IMR-90 (cell line): ENCODE data around the gene KMT5C. TPM values are rescaled to one million over a fixed set of nuclear protein-coding genes. Genes with fewer than 3 reads are reported as not detected.

Source experiments
- ATAC-seq: fragments of 200-7000 bp; cut with Tn5 transposase; 2 replicates; pipeline ENCODE4 v1.9.1; 2020; ENCODE audit warnings: low read depth, mild to moderate bottlenecking, moderate library complexity
- BruUV-seq: library from RNA; stranded (reverse); fragments of 400-500 nt; replicated peaks from 2 replicates; lab custom pipeline; 2021; lab: Mats Ljungman, UMichigan
- CTCF ChIA-PET: fragments of 300-600 bp; formaldehyde crosslinking; extraction: SDS; loops from one replicate; lab custom pipeline; 2021; ENCODE audit warnings: antibody characterized with exemption; lab: Yijun Ruan, JAX
- POLR2A ChIA-PET: fragments of 300-600 bp; sonication (Branson Sonifier 250); formaldehyde crosslinking; loops from one replicate; lab custom pipeline; 2022; ENCODE audit warnings: antibody characterized with exemption; ENCODE audit not compliant: unreplicated experiment; lab: Charles Lee
- DNase-seq: peaks from one replicate; pipeline ENCODE4 v3.0.0; 2013
- H2AFZ ChIP-seq: replicated peaks from 2 replicates; pipeline ENCODE3; 2013; ENCODE audit warnings: low read length, mild to moderate bottlenecking; ENCODE audit not compliant: poor library complexity
- H2AK5ac ChIP-seq: 2 replicates; pipeline ENCODE4 v1.6.1; 2013; ENCODE audit warnings: low read depth, low read length, inconsistent platforms
- H2AK9ac ChIP-seq: replicated peaks from 2 replicates; pipeline ENCODE3; 2013; ENCODE audit warnings: mild to moderate bottlenecking, low read depth, low read length, moderate library complexity; ENCODE audit not compliant: poor library complexity
- H2BK120ac ChIP-seq: 2 replicates; pipeline ENCODE4 v1.6.1; 2013; ENCODE audit warnings: low read depth, low read length, inconsistent platforms
- H2BK15ac ChIP-seq: 3 replicates; pipeline ENCODE4 v1.6.1; 2013; ENCODE audit warnings: low read depth, low read length, inconsistent platforms
- H2BK20ac ChIP-seq: 2 replicates; pipeline ENCODE4 v1.6.1; 2013; ENCODE audit warnings: low read depth, mild to moderate bottlenecking, inconsistent platforms, low read length, moderate library complexity
- H2BK5ac ChIP-seq: 2 replicates; pipeline ENCODE4 v1.6.1; 2013; ENCODE audit warnings: mild to moderate bottlenecking, low read depth, low read length, inconsistent platforms; ENCODE audit not compliant: poor library complexity, severe bottlenecking
- H3K14ac ChIP-seq: replicated peaks from 2 replicates; pipeline ENCODE4 v1.6.1; 2013; ENCODE audit warnings: low read depth, low read length, inconsistent platforms
- H3K18ac ChIP-seq: 2 replicates; pipeline ENCODE4 v1.6.1; 2013; ENCODE audit warnings: low read depth, low read length, control low read depth
- H3K23ac ChIP-seq: 2 replicates; pipeline ENCODE4 v1.6.1; 2013; ENCODE audit warnings: low read depth, low read length, inconsistent platforms
- H3K27ac ChIP-seq: 2 replicates; pipeline ENCODE4 v1.5.1; 2013; ENCODE audit warnings: mild to moderate bottlenecking, control low read depth, low read length; ENCODE audit not compliant: insufficient read depth
- H3K27me3 ChIP-seq: 2 replicates; pipeline ENCODE4 v1.6.1; 2013; ENCODE audit warnings: low read length; ENCODE audit not compliant: control insufficient read depth, insufficient read depth
- H3K36me3 ChIP-seq: 2 replicates; pipeline ENCODE4 v1.6.1; 2013; ENCODE audit warnings: low read length, mixed read lengths; ENCODE audit not compliant: control insufficient read depth, insufficient read depth
- H3K4ac ChIP-seq: 2 replicates; pipeline ENCODE4 v1.6.1; 2013; ENCODE audit warnings: low read depth, low read length, inconsistent platforms
- H3K4me1 ChIP-seq: 2 replicates; pipeline ENCODE4 v1.6.1; 2013; ENCODE audit warnings: low read length, mixed read lengths; ENCODE audit not compliant: control insufficient read depth, insufficient read depth
- H3K4me2 ChIP-seq: 2 replicates; pipeline ENCODE4 v1.6.1; 2013; ENCODE audit warnings: low read depth, mild to moderate bottlenecking, control low read depth, low read length, moderate library complexity
- H3K4me3 ChIP-seq: 2 replicates; pipeline ENCODE4 v1.5.1; 2013; ENCODE audit warnings: low read depth, mild to moderate bottlenecking, control low read depth, low read length, moderate library complexity; ENCODE audit not compliant: insufficient read depth
- H3K56ac ChIP-seq: 2 replicates; pipeline ENCODE4 v1.6.1; 2013; ENCODE audit warnings: low read length, inconsistent platforms; ENCODE audit not compliant: insufficient read depth; ENCODE audit errors: extremely low read depth
- H3K79me1 ChIP-seq, 2 experiments: 2 replicates each; pipeline ENCODE4 v1.6.1; 2013; ENCODE audit warnings: low read length in 2 of 2, inconsistent platforms in 1 of 2, low read depth in 1 of 2
- H3K9ac ChIP-seq: 2 replicates; pipeline ENCODE4 v1.6.1; 2013; ENCODE audit warnings: low read depth, low read length, control low read depth
- H3K9me1 ChIP-seq: 2 replicates; pipeline ENCODE4 v1.6.1; 2013; ENCODE audit warnings: low read length, inconsistent platforms; ENCODE audit not compliant: insufficient read depth
- H3K9me3 ChIP-seq: 2 replicates; pipeline ENCODE4 v1.6.1; 2013; ENCODE audit warnings: low read length; ENCODE audit not compliant: control insufficient read depth, insufficient read depth
- H4K20me1 ChIP-seq: 2 replicates; pipeline ENCODE4 v1.6.1; 2013; ENCODE audit warnings: low read length, inconsistent platforms; ENCODE audit not compliant: insufficient read depth
- H4K5ac ChIP-seq: 2 replicates; pipeline ENCODE4 v1.6.1; 2013; ENCODE audit warnings: mild to moderate bottlenecking, low read depth, low read length, control low read depth
- H4K8ac ChIP-seq, 2 experiments: 2 replicates each; pipeline ENCODE4 v1.6.1; 2013; ENCODE audit warnings: low read depth in 2 of 2, low read length in 2 of 2, control low read depth in 1 of 2, inconsistent platforms in 1 of 2
- H4K91ac ChIP-seq: 2 replicates; pipeline ENCODE4 v1.6.1; 2013; ENCODE audit warnings: low read depth, low read length, inconsistent platforms; ENCODE audit not compliant: insufficient read depth
- MAZ ChIP-seq: IDR thresholded peaks from 2 replicates; pipeline ENCODE4 v1.6.1; 2012; ENCODE audit warnings: low read depth, mild to moderate bottlenecking, low read length, improper control_type of control experiment, moderate library complexity, borderline replicate concordance
- MXI1 ChIP-seq: IDR thresholded peaks from 2 replicates; pipeline ENCODE4 v1.6.1; 2012; ENCODE audit warnings: low read depth, mild to moderate bottlenecking, low read length, moderate library complexity, borderline replicate concordance
- WGBS, 2 experiments: methylation state at CpG; one replicate each; pipeline versions ENCODE4 v1.1.5 to v1.1.7; 2013; ENCODE audit warnings: missing lambda C conversion rate in 2 of 2; ENCODE audit not compliant: insufficient read length in 1 of 2; ENCODE audit errors: extremely low coverage in 2 of 2; 5-methylcytosine and 5-hydroxymethylcytosine counted together
- dilution Hi-C: fragments of 300-500 bp; cut with HindIII; formaldehyde crosslinking; loops from one replicate; pipeline ENCODE4 v1.14.3; 2018; ENCODE audit warnings: low sequenced_read_pairs; ENCODE audit not compliant: unreplicated experiment
- in situ Hi-C: fragments of 300-500 bp; cut with MboI; formaldehyde crosslinking; loops from 3 replicates; pipeline ENCODE4 v1.14.3; 2019; ENCODE audit warnings: low sequenced_read_pairs, inconsistent platforms, mixed read lengths
- intact Hi-C: fragments of 100-400 bp; cut with micrococcal nuclease; formaldehyde crosslinking; loops from 2 replicates; pipeline ENCODE4 v1.10.0; 2022
- polyA plus RNA-seq, 3 experiments: library from polyadenylated mRNA; depleted of rRNA; stranded (reverse); fragments of >200 nt; gene quantifications; 2 replicates each; pipeline ENCODE4 v1.2.3, GENCODE V29; 2012; ENCODE audit warnings: low replicate concordance in 1 of 3
- total RNA-seq: library from RNA; depleted of rRNA; stranded (reverse); fragments of >200 nt; gene quantifications from 2 replicates; pipeline ENCODE4 v1.2.3, GENCODE V29; 2012

KMT5C gene
- total and polyA plus RNA-seq, 2 of the 4 experiments (the other 2 are of a cell fraction): 1.8 to 5.9 TPM

DNA sequence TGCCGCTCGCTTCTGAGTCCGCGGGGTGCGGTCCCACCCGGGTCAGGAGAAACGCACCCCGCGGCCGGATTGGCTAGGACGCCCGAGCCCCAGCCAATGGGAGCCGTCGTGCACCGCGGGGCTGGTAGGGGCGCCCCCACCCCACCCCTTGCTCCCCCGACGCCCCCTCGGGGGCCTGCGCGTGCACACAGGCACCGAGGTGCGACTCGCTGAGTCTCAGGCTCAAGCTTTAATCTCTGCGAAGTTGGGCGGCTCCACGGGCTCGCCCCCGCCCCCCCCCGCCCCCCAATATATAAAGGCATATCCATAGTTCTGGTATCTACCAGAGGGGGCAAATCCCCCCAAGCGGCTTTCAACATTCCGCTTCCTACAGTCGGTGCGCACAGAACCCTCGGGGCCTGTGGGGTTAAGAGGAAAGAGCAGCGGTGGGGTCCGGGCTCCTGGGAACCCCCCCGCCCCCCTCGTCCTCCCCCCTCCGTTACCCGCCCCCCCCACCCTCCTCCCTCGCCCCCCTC lies 15.1 kb downstream of the KMT5C start, which contains the start of gene COX6B2:
COX6B2 (minus strand) TSS at position 22 of the 515 bp plus-strand sequence. CDS start 198 bp downstream, outside the sequence.
- 0 out of 2 replicates have a peak within 1 kb of the TSS, but pooled peaks have one; percentile 7 for H3K9ac ChIP-seq
- no peak within 1 kb of the TSS for H2BK120ac ChIP-seq
- H3K4ac ChIP-seq: no peak within 1 kb of the TSS
- no peak within 1 kb of the TSS; the same call in 1 of the 2 replicates for H3K14ac ChIP-seq
- peak within 1 kb of the TSS; percentile 21; the same call in 1 of the 2 replicates for H3K27ac ChIP-seq
- H3K18ac ChIP-seq: no peak within 1 kb of the TSS; the same call in 1 of the 2 replicates
- H4K8ac ChIP-seq: peak within 1 kb of the TSS in 1 of 2 experiments; percentile 50; a peak in 1 of 4 replicates
- H4K20me1 ChIP-seq: peaks cover 7% of the 10 kb centered on the region; the same call in 1 of the 2 replicates
- WGBS, 2 experiments: no CpG with 5 or more reads among the region's 43 CpGs
- dilution Hi-C loops: no loop called here
- peaks cover 43% of the 10 kb centered on the region for H3K27me3 ChIP-seq
- H3K4me2 ChIP-seq: peak within 1 kb of the TSS; percentile 86
- H3K4me1 ChIP-seq: peaks cover 5% of the 10 kb centered on the region; the same call in 1 of the 2 replicates
- H3K23ac ChIP-seq: no peak within 1 kb of the TSS
- H2BK15ac ChIP-seq: no peak within 1 kb of the TSS; the same call in 2 of the 3 replicates
- no peak within 1 kb of the TSS for H2BK5ac ChIP-seq
- no peak within 1 kb of the TSS for H2BK20ac ChIP-seq
- BruUV-seq: no TSS peak
- H3K36me3 ChIP-seq: no peaks in the 10 kb centered on the region
- peak within 1 kb of the TSS; percentile 93 for H2AFZ ChIP-seq
- ChIA-PET CTCF (no interaction called here), POLR2A (no interaction called here)
- in situ Hi-C loops: no loop called here
- H2AK9ac ChIP-seq: peak within 1 kb of the TSS; percentile 23
- no peak within 1 kb of the TSS for H3K56ac ChIP-seq
- H4K91ac ChIP-seq: peak within 1 kb of the TSS; percentile 34; the same call in 1 of the 2 replicates
- no peaks in the 10 kb centered on the region for H3K9me3 ChIP-seq
- DNase-seq (no peak), ATAC-seq (no peak)
- peak within 1 kb of the TSS; percentile 65 for H3K4me3 ChIP-seq
- TF ChIP-seq MXI1 (no peak), MAZ (no peak)
- intact Hi-C loops: no loop called here
- H4K5ac ChIP-seq: no peak within 1 kb of the TSS
- H3K9me1 ChIP-seq: no peaks in the 10 kb centered on the region
- H2AK5ac ChIP-seq: no peak within 1 kb of the TSS
- H3K79me1 ChIP-seq: no peaks in the 10 kb centered on the region
